Neural progenitor cell (in vitro differentiated cells): ENCODE measurements around the gene PFDN6.

Experiments used
- EZH2 ChIP-seq: fragments of 200-600 bp; sonication (generic); IDR thresholded peaks from 2 replicates; pipeline ENCODE4 v1.6.1; 2017; ENCODE audit warnings: antibody characterized with exemption, mild to moderate bottlenecking, moderate library complexity
- EZH2phosphoT487 ChIP-seq: fragments of 200-600 bp; sonication (generic); IDR thresholded peaks from 2 replicates; pipeline ENCODE4 v1.6.1; 2017; ENCODE audit warnings: antibody characterized with exemption
- TF ChIP-seq, protein P1 (sequence below): fragments of 200-600 bp; sonication (generic); IDR thresholded peaks from 2 replicates; pipeline ENCODE4 v1.5.1; 2017; ENCODE audit warnings: antibody characterized with exemption, mild to moderate bottlenecking

DNA sequence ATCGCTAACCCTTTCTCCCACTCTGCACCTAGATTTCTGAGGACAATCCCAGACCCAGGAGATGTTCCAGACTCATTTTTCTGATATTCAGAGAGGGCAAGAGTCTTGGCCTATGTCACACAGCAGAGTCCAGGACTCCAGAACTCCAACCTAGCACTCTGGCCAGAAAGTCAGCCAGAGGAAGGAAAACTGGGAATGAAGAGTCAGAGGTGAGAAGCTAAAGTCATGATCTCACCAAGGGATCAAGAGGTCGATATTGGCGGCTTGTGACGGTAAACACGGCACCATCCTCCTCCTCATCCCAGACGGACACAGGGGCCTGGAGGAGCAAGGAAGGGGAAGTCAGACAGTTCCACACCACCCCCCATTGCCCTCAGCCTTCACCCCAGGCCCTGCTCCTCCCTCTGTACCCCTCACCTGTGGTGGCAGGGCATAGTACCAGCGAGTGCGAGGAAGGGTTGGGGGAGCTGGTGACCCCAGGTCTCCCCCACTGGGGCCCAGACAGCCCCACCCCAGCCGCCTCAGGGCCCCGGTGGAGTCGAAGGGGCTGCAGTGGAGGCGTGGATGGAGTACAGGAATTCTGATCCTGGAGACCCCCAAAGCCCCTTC, 7.5 kb downstream of the PFDN6 start:
- TF ChIP-seq, protein P1, sequence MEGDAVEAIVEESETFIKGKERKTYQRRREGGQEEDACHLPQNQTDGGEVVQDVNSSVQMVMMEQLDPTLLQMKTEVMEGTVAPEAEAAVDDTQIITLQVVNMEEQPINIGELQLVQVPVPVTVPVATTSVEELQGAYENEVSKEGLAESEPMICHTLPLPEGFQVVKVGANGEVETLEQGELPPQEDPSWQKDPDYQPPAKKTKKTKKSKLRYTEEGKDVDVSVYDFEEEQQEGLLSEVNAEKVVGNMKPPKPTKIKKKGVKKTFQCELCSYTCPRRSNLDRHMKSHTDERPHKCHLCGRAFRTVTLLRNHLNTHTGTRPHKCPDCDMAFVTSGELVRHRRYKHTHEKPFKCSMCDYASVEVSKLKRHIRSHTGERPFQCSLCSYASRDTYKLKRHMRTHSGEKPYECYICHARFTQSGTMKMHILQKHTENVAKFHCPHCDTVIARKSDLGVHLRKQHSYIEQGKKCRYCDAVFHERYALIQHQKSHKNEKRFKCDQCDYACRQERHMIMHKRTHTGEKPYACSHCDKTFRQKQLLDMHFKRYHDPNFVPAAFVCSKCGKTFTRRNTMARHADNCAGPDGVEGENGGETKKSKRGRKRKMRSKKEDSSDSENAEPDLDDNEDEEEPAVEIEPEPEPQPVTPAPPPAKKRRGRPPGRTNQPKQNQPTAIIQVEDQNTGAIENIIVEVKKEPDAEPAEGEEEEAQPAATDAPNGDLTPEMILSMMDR = no peak
- TF ChIP-seq EZH2phosphoT487 (no peak), EZH2 (no peak)
